Right cardiac atrium (tissue), 5 donors: Measurements from ENCODE around the gene PRKG1. TPM values are rescaled to one million over a fixed set of nuclear protein-coding genes. Genes with fewer than 3 reads are reported as not detected.

Experiments
- ATAC-seq, 2 donors: fragments of 200-7000 bp; cut with Tn5 transposase; one replicate each; pipeline versions ENCODE4 v1.8.0 to v1.9.1; 2020; ENCODE audit warnings: moderate library complexity in 2 of 2, mild to moderate bottlenecking in 1 of 2
- DNase-seq, 3 donors: peaks; one replicate each; pipeline ENCODE4 v3.0.0-alpha.2; 2020
- H3K27ac ChIP-seq: one replicate; pipeline ENCODE4 v1.5.1; 2013; ENCODE audit warnings: mild to moderate bottlenecking, low read length, control low read depth, moderate library complexity
- H3K27me3 ChIP-seq: one replicate; pipeline ENCODE4 v1.6.1; 2013; ENCODE audit not compliant: control insufficient read depth, insufficient read depth
- H3K4me1 ChIP-seq: one replicate; pipeline ENCODE4 v1.6.1; 2013; ENCODE audit warnings: low read length; ENCODE audit not compliant: control insufficient read depth, insufficient read depth
- H3K4me3 ChIP-seq: one replicate; pipeline ENCODE4 v1.5.1; 2013; ENCODE audit warnings: low read length, control low read depth
- H3K9me3 ChIP-seq: one replicate; pipeline ENCODE4 v1.6.1; 2013; ENCODE audit warnings: low read length; ENCODE audit not compliant: control insufficient read depth
- WGBS: extraction: QIAGEN DNeasy Blood & Tissue Kit; methylation state at CpG from one replicate; pipeline ENCODE4 v1.1.7; 2013; 5-methylcytosine and 5-hydroxymethylcytosine counted together
- intact Hi-C, 4 donors: fragments of 100-400 bp; cut with DNase I; formaldehyde crosslinking; loops; one replicate each; pipeline versions ENCODE4 v1.11.0 to v1.14.0; 2022 to 2023
- long read RNA-seq, 4 donors: library from polyadenylated mRNA; unstranded; transcript quantifications; one replicate each; pipeline ENCODE4 v2.0.0, GENCODE V29; 2020 to 2021
- polyA plus RNA-seq: library from polyadenylated mRNA; stranded (reverse); fragments of 200-250 nt; gene quantifications from one replicate; pipeline ENCODE4 v1.2.3, GENCODE V29; 2013
- total RNA-seq, 4 donors: library from RNA; stranded (reverse); fragmentation: NEBNext Ultra II Directional; extraction: Animal tissue kit (Norgen Biotek cat#: 25700); gene quantifications; one replicate each; pipeline ENCODE4 v1.2.1, GENCODE V29; 2021
- donor health status: healthy with polysubstance abuse.
- donor health status: DM: no; HTN: yes; CAD: no.
- donor health status: DM: no; HTN: no; CAD: no.
- donor health status: DM: no; HTN: yes; CAD: no; lungs with severe emphysema.
- donor health status: DM: yes; HTN: yes; CAD: no.

Gene PRKG1
- total RNA-seq (10 to 100 TPM; 45.5 to 49.9 (median 48.0) TPM), polyA plus RNA-seq (16.6 TPM)
- long read RNA-seq, donor 1, partial matches to known transcripts: 2 of 23 reads
- long read RNA-seq, donor 1, other reads (novel, unspliced or antisense): 21 of 23 reads
- long read RNA-seq, donor 2, partial matches to known transcripts: 0 of 2 reads
- long read RNA-seq, donor 2, other reads (novel, unspliced or antisense): 2 of 2 reads
- long read RNA-seq, donor 3, partial matches to known transcripts: 7 of 18 reads
- long read RNA-seq, donor 3, other reads (novel, unspliced or antisense): 11 of 18 reads
- long read RNA-seq, donor 4, partial matches to known transcripts: 3 of 7 reads
- long read RNA-seq, donor 4, other reads (novel, unspliced or antisense): 4 of 7 reads

GRCh38 chr10:51074238-51075028 is at the start of gene PRKG1:
Gene PRKG1 (plus strand): TSS chr10:51074487.
- DNase-seq (peak; percentile 87 to 93 (median 89)), ATAC-seq (peak; percentile 95 to 97)
- H3K4me1 ChIP-seq: peaks cover 1% of the 10 kb centered on the region
- H3K27me3 ChIP-seq: no peaks in the 10 kb centered on the region
- H3K9me3 ChIP-seq: no peaks in the 10 kb centered on the region
- WGBS: under 1% methylated on average over 58 of the region's 59 CpGs
- peak within 1 kb of the TSS; percentile 76 for H3K4me3 ChIP-seq
- intact Hi-C loops: loop anchor here (10.0 kb wide), 2 partner anchors 350 to 1140 kb away; no protein-coding TSS in a partner anchor
- H3K27ac ChIP-seq: peak within 1 kb of the TSS; percentile 6

- intact Hi-C loops: no loop called here
- ATAC-seq (no peak), DNase-seq (no peak)
- Histone ChIP-seq H3K9me3 (no peaks in the 10 kb centered on the region), H3K4me1 (peaks cover 4% of the 10 kb centered on the region), H3K4me3 (no peak overlapping the region), H3K27ac (no peak overlapping the region), H3K27me3 (no peaks in the 10 kb centered on the region)
These were observed 45.9 kb upstream of the PRKG1 start for GRCh38 chr10:51028420-51028819.

GRCh38 chr10:51029172-51029641 is 45.1 kb upstream of the PRKG1 start:
- Histone ChIP-seq H3K9me3 (no peaks in the 10 kb centered on the region), H3K27ac (no peak overlapping the region), H3K4me1 (peaks cover 4% of the 10 kb centered on the region), H3K27me3 (no peaks in the 10 kb centered on the region), H3K4me3 (no peak overlapping the region)
- DNase-seq (no peak), ATAC-seq (peak; percentile 43 to 44)
- intact Hi-C loops: no loop called here
- WGBS: 65% methylated on average over 2 of the region's 2 CpGs

- H3K4me1 ChIP-seq: peaks cover 3% of the 10 kb centered on the region
- H3K27me3 ChIP-seq: no peaks in the 10 kb centered on the region
- H3K4me3 ChIP-seq: no peak overlapping the region
- no peak overlapping the region for H3K27ac ChIP-seq
- H3K9me3 ChIP-seq: no peaks in the 10 kb centered on the region
- intact Hi-C loops: no loop called here
- 77% methylated on average over 2 of the region's 2 CpGs for WGBS
- ATAC-seq: no peak
- no peak for DNase-seq
These were observed 43.8 kb upstream of the PRKG1 start for GRCh38 chr10:51030480-51030879.

GRCh38 chr10:51031950-51032349 is 42.3 kb upstream of the PRKG1 start:
- H3K27ac ChIP-seq: no peak overlapping the region
- no peaks in the 10 kb centered on the region for H3K27me3 ChIP-seq
- H3K9me3 ChIP-seq: no peaks in the 10 kb centered on the region
- intact Hi-C loops: no loop called here
- H3K4me3 ChIP-seq: no peak overlapping the region
- H3K4me1 ChIP-seq: peaks cover 1% of the 10 kb centered on the region
- no peak for ATAC-seq
- DNase-seq: no peak

- ATAC-seq (no peak), DNase-seq (no peak)
- Histone ChIP-seq H3K9me3 (no peaks in the 10 kb centered on the region), H3K27me3 (no peaks in the 10 kb centered on the region), H3K4me3 (no peak overlapping the region), H3K4me1 (no peaks in the 10 kb centered on the region), H3K27ac (no peak overlapping the region)
- 94% methylated on average over 4 of the region's 4 CpGs for WGBS
- intact Hi-C loops: no loop called here
These were observed 39.5 kb upstream of the PRKG1 start for GRCh38 chr10:51034769-51035168.

GRCh38 chr10:51035344-51035743 is 38.9 kb upstream of the PRKG1 start:
- ATAC-seq (no peak), DNase-seq (no peak)
- Histone ChIP-seq H3K9me3 (no peaks in the 10 kb centered on the region), H3K4me3 (no peak overlapping the region), H3K27me3 (no peaks in the 10 kb centered on the region), H3K4me1 (no peaks in the 10 kb centered on the region), H3K27ac (no peak overlapping the region)
- 94% methylated on average over 4 of the region's 4 CpGs for WGBS
- intact Hi-C loops: no loop called here

GRCh38 chr10:51045871-51046270 is 28.4 kb upstream of the PRKG1 start:
- Histone ChIP-seq H3K4me1 (peaks cover 1% of the 10 kb centered on the region), H3K9me3 (no peaks in the 10 kb centered on the region), H3K4me3 (no peak overlapping the region), H3K27ac (no peak overlapping the region), H3K27me3 (no peaks in the 10 kb centered on the region)
- WGBS: 78% methylated on average over 2 of the region's 2 CpGs
- ATAC-seq (no peak), DNase-seq (no peak)
- intact Hi-C loops: loop anchor here in 1 of 4 donors (5.0 kb wide), 1 partner anchor 34 kb away; no protein-coding TSS in a partner anchor

- WGBS: 59% methylated on average over 6 of the region's 6 CpGs
- H3K27ac ChIP-seq: no peak overlapping the region
- H3K4me1 ChIP-seq: peaks cover 1% of the 10 kb centered on the region
- peak overlapping the region; percentile 23 for H3K4me3 ChIP-seq
- H3K9me3 ChIP-seq: no peaks in the 10 kb centered on the region
- no peaks in the 10 kb centered on the region for H3K27me3 ChIP-seq
- intact Hi-C loops: loop anchor here in 1 of 4 donors (5.0 kb wide), 1 partner anchor 34 kb away; no protein-coding TSS in a partner anchor
- no peak for DNase-seq
- ATAC-seq: peak; percentile 61 to 71
These were observed 27.6 kb upstream of the PRKG1 start for GRCh38 chr10:51046654-51047053.

GRCh38 chr10:51047857-51048256 is 26.4 kb upstream of the PRKG1 start:
- no peak for DNase-seq
- H3K4me1 ChIP-seq: peaks cover 1% of the 10 kb centered on the region
- no peaks in the 10 kb centered on the region for H3K9me3 ChIP-seq
- ATAC-seq: peak; percentile 63 to 77
- WGBS: 55% methylated on average over 2 of the region's 2 CpGs
- H3K4me3 ChIP-seq: no peak overlapping the region
- H3K27me3 ChIP-seq: no peaks in the 10 kb centered on the region
- no peak overlapping the region for H3K27ac ChIP-seq
- intact Hi-C loops: loop anchor here in 1 of 4 donors (5.0 kb wide), 1 partner anchor 36 kb away; no protein-coding TSS in a partner anchor

GRCh38 chr10:51048792-51049191 is 25.5 kb upstream of the PRKG1 start:
- Histone ChIP-seq H3K4me1 (peaks cover 1% of the 10 kb centered on the region), H3K9me3 (no peaks in the 10 kb centered on the region), H3K27me3 (no peaks in the 10 kb centered on the region), H3K4me3 (no peak overlapping the region), H3K27ac (no peak overlapping the region)
- WGBS: 81% methylated on average over 7 of the region's 7 CpGs
- no peak for ATAC-seq
- DNase-seq: no peak
- intact Hi-C loops: loop anchor here in 1 of 4 donors (5.0 kb wide), 1 partner anchor 36 kb away; no protein-coding TSS in a partner anchor
